ENCODE results near the gene ARHGEF16. TPM values are rescaled to one million over a fixed set of nuclear protein-coding genes. Genes with fewer than 3 reads are reported as not detected.

The ARHGEF16 gene
- polyA plus RNA-seq, 3 donors, result 1.2 to 9.0 (median 4.6) TPM

GRCh38 chr1:3419415-3420204 lies 34.9 kb upstream of the ARHGEF16 start:
- 62 to 82% (median 72%) methylated on average over 15 of the region's 15 CpGs for WGBS, 3 donors
- H3K27ac ChIP-seq (ENCODE audit: low read depth, low read length), result no peak overlapping the region

DNA sequence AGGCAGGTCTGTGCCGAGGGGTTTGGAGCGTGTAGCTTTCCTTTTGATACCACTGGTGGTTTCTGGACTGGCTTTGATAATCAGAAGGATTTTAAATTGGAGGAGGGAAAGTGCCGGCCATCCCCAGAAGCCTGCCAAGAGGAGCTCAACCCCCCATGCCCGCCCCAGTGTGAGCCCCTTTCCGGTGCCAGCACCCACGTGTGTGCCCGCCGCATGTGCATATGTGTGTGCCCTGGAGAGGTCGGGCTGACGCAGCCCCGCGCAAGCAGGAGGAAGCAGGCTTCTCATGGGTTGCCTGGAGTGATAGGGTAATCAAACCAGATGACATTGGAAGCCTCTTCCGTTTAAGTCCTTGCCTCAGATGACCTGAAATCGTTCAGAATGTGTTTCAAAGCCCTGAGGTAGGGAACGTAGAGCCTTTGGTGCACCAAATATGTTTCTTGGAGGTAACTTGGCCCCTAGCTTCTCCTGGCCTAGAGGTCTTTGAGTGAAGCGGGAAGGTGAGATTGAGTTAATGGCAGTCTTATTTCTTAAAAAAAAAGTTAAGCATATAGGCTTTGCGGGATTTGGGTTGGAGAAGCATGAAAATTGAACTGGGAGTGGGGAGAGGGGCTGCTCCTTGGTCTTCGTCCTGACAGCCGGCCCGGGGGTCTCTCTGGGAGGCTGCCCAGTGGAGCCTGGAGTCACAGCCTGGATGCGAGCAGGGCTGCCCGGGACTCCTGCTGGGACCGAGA lies 34.1 kb upstream of the ARHGEF16 start:
- no peak overlapping the region for H3K27ac ChIP-seq (ENCODE audit: low read depth, low read length)
- WGBS, 3 donors, result 90 to 92% (median 91%) methylated on average over 23 of the region's 23 CpGs

- no peak overlapping the region for H3K27ac ChIP-seq (ENCODE audit: low read depth, low read length)
- WGBS, 3 donors, result 86 to 90% (median 89%) methylated on average over 14 of the region's 14 CpGs
Observed at GRCh38 chr1:3422638-3423037, 31.8 kb upstream of the ARHGEF16 start.

- WGBS, 3 donors, result 25 to 37% (median 33%) methylated on average over 16 to 23 of the region's 23 CpGs
- no peak overlapping the region for H3K27ac ChIP-seq (ENCODE audit: low read depth, low read length)
Observed at GRCh38 chr1:3423245-3423829, 31.1 kb upstream of the ARHGEF16 start.

DNA sequence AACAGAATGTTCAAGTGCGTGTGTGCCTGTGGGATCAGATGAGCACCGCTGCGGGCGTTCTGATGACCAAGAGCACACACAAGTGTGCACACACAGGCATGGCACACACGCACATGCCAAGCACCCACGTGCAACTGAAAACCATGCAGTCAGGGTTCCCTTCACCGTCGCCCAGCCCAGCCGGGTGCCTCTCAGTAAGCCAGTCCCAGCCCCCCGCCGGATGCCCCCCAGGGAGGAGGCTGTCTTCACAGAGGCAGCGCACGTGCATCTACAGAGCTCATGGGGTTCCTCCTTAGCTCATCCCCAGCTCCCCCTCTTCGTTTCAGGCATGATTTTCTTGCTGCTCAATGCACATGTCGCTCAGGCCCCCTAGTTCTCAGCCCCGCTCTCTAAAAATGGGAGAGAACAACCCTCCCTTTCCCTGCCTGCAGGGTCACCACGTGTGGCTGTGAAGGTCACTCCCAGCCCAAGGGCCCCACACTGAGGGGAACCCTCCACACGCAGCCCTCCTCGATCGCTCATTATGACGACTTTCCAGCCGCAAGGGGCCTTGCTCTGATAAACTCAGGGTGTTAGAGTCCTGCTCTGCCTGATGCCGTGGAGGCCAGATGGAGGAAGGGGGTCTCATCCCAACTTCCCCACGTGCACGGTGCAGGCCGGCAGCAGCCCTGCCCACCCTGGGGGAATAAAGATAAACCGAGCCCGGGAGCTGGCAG lies 30.4 kb upstream of the ARHGEF16 start:
- WGBS, 3 donors, result 66 to 70% (median 69%) methylated on average over 28 of the region's 28 CpGs
- no peak overlapping the region for H3K27ac ChIP-seq (ENCODE audit: low read depth, low read length)

- WGBS, 3 donors, result 91 to 92% (median 91%) methylated on average over 37 to 44 of the region's 44 CpGs
- no peak overlapping the region for H3K27ac ChIP-seq (ENCODE audit: low read depth, low read length)
Observed at GRCh38 chr1:3425486-3426215, 28.8 kb upstream of the ARHGEF16 start.

DNA sequence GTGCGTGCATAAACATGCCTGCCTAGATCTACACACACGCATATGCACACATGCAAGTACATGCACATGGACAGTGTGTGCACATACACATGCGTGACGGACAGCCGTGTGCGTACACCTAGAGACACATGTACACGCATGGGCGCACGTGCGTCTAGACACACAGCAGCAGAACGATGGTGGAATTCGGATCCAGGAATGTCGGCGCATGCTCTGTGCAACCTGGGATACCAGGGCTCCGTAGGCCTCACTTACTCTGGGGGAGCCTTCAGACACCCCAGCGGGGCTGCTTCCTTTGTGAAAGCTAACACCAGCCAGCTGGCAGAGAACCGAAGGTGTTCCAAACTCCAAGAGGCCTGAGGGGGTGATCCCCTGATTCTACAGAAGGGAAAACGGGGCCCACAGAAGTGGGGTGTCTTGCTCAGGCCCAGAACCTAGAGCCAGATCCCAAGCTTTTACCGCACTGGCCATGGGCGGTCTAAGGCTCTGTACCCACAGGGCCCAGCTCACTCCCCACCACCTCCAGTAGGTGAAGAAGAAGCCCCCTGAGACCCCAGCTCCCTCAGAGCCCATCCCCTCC lies 27.4 kb upstream of the ARHGEF16 start:
- 91 to 96% (median 95%) methylated on average over 20 of the region's 20 CpGs for WGBS, 3 donors

GRCh38 chr1:3427711-3428704 lies 26.5 kb upstream of the ARHGEF16 start:
- WGBS, 3 donors, result 89 to 92% (median 91%) methylated on average over 41 to 43 of the region's 43 CpGs
- no peak overlapping the region for H3K27ac ChIP-seq (ENCODE audit: low read depth, low read length)

More for the DNA sequence above, 27.4 kb upstream of the ARHGEF16 start:
- no peak overlapping the region for H3K27ac ChIP-seq (ENCODE audit: low read depth, low read length)

DNA sequence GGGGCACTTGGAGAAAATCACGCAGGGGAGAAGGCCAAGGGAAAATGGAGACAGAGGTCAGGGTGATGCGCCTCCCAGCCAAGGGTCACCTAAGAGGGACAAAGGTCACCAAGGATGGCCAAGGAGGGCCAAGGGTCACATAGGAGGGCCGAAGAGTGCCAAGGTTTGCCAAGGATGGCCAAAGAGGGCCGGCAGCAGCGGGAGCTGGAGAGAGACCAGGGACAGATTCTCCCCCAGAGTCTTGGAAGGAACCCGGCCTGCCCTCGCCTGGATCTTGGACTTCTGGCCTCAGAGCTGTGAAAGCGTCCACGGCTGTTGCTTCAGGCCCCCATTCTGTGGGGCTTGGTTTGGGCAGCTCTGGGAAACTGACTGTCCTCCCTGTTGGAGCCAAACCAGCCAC lies 25.6 kb upstream of the ARHGEF16 start:
- H3K27ac ChIP-seq (ENCODE audit: low read depth, low read length), result no peak overlapping the region
- WGBS, 3 donors, result 82 to 90% (median 83%) methylated on average over 9 of the region's 9 CpGs

GRCh38 chr1:3429320-3429719 lies 25.1 kb upstream of the ARHGEF16 start:
- no peak overlapping the region for H3K27ac ChIP-seq (ENCODE audit: low read depth, low read length)
- WGBS, 3 donors, result 88 to 91% (median 89%) methylated on average over 13 of the region's 13 CpGs

GRCh38 chr1:3429766-3430165 lies 24.7 kb upstream of the ARHGEF16 start:
- WGBS, 3 donors, result 87 to 93% (median 87%) methylated on average over 16 of the region's 16 CpGs
- no peak overlapping the region for H3K27ac ChIP-seq (ENCODE audit: low read depth, low read length)

DNA sequence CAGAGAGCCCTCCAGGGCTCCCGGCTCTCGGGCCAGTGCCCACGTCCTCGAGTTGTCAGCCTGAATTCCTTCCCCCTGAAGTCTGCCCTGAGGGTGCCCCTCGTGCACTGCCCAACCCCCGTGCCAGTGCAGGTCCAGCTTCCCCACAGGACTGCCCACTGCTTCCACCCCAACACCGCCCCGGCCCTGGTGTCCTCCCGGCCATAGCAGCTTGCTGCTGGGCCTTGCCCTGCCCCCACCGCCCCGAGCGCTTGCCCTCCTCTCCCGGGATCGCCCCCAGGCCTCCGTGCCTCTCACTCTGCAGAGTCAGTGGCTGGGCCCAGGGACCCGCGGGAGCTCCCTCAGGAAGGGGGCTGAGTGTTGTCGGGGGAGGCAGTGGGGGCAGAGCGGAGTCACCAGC lies 24.1 kb upstream of the ARHGEF16 start:
- WGBS, 3 donors, result 85 to 91% (median 86%) methylated on average over 19 of the region's 19 CpGs
- H3K27ac ChIP-seq (ENCODE audit: low read depth, low read length), result no peak overlapping the region

DNA sequence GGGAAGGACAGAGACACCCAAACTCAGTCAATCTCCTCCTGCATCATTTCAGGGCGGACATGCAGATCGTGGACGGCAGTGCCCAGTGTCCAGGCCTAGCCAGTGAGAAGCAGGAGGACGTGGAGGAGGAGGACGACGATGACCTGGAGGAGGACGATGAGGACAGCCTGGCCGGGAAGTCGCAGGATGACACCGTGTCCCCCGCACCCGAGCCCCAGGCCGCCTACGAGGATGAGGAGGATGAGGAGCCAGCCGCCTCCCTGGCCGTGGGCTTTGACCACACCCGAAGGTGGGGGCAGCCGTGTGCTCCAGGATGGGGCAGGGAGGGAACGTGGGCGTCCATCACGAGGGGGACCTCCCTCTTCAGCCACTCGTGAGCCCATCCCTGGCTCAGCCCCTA lies 23.6 kb upstream of the ARHGEF16 start:
- 76 to 87% (median 81%) methylated on average over 22 of the region's 22 CpGs for WGBS, 3 donors
- H3K27ac ChIP-seq (ENCODE audit: low read depth, low read length), result no peak overlapping the region

- no peak overlapping the region for H3K27ac ChIP-seq (ENCODE audit: low read depth, low read length)
- WGBS, 3 donors, result 52 to 69% (median 63%) methylated on average over 12 of the region's 12 CpGs
Observed at GRCh38 chr1:3431266-3431665, 23.2 kb upstream of the ARHGEF16 start.

DNA sequence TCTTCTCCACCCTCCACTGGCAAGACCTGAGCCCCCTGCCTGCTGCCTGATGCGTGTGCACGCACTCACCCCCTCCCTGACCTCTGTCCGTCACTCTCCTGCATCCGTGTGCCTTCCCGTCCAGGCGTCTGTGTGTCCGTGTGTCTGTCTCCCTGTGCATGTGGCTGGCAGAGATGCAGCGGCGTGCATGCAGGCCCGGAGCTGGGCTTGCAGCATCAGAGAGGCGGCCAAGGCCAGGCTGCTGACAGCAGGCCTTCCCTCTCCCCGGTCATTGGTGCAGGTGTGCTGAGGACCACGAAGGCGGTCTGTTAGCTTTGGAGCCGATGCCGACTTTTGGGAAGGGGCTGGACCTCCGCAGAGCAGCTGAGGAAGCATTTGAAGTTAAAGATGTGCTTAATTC lies 22.8 kb upstream of the ARHGEF16 start:
- no peak overlapping the region for H3K27ac ChIP-seq (ENCODE audit: low read depth, low read length)
- 76 to 89% (median 86%) methylated on average over 17 of the region's 17 CpGs for whole genome bisulfite sequencing, 3 donors

GRCh38 chr1:3432306-3432705 lies 22.2 kb upstream of the ARHGEF16 start:
- no peak overlapping the region for H3K27ac ChIP-seq (ENCODE audit: low read depth, low read length)
- 61 to 80% (median 66%) methylated on average over 12 to 15 of the region's 15 CpGs for WGBS, 3 donors

DNA sequence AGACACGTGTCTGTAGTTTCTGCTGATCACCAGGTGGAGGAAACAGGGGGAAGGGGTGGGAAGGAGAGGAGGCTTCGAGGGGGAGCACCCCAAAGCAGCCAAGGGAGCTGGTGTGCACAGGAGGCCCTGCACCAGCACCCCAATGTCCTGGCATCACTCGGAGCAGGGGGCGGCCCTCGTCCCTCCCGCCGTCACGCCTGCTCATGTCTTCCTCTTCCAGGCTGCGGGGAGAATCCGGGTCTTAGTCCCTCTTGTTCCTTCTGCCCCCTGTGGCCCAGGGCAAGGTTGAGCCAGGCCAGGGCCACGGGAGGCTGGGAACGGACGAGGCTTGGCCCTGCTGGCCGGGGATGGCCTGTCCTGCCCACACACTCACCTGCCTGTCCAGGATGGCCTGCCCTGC lies 21.4 kb upstream of the ARHGEF16 start:
- H3K27ac ChIP-seq (ENCODE audit: low read depth, low read length), result no peak overlapping the region
- WGBS, 3 donors, result 85 to 91% (median 88%) methylated on average over 13 to 14 of the region's 14 CpGs
